Measurements from ENCODE around the gene POLD4.

- TF ChIP-seq CTCF (IDR thresholded peaks at IDR 0.05) (no peak), POLR2AphosphoS5 (IDR thresholded peaks at IDR 0.05) (no peak)
Observed at GRCh38 chr11:67301313-67301921, 51.9 kb downstream of the POLD4 start.

All from suprapubic skin (tissue), 3 donors.